Ishikawa (cell line): ENCODE measurements around the gene COASY.
A peak's percentile ranks its signal among the peaks of the same experiment; 100 is the strongest.

Experiments
- CEBPB ChIP-seq: IDR thresholded peaks from 2 replicates; pipeline ENCODE4 v1.6.1; 2012
- CREB1 ChIP-seq: IDR thresholded peaks from 2 replicates; pipeline ENCODE4 v1.6.1; 2012; ENCODE audit warnings: low read depth
- EGR1 ChIP-seq: IDR thresholded peaks from 2 replicates; pipeline ENCODE4 v1.6.1; 2012
- EP300 ChIP-seq: IDR thresholded peaks from 2 replicates; pipeline ENCODE4 v1.6.1; 2012; ENCODE audit warnings: borderline replicate concordance
- FOXM1 ChIP-seq: IDR thresholded peaks from 2 replicates; pipeline ENCODE4 v1.6.1; 2012; ENCODE audit warnings: low read depth, borderline replicate concordance
- NFIC ChIP-seq: IDR thresholded peaks from 2 replicates; pipeline ENCODE4 v1.6.1; 2012
- RAD21 ChIP-seq: IDR thresholded peaks from 2 replicates; pipeline ENCODE4 v1.6.1; 2012; ENCODE audit warnings: low read depth
- TAF1 ChIP-seq: IDR thresholded peaks from 2 replicates; pipeline ENCODE4 v1.6.1; 2012; ENCODE audit warnings: low read depth, mild to moderate bottlenecking
- TCF12 ChIP-seq: IDR thresholded peaks from 2 replicates; pipeline ENCODE4 v1.6.1; 2012; ENCODE audit warnings: low read depth
- TEAD4 ChIP-seq: IDR thresholded peaks from 2 replicates; pipeline ENCODE4 v1.6.1; 2012
- USF1 ChIP-seq: IDR thresholded peaks from 2 replicates; pipeline ENCODE4 v1.6.1; 2012
- YY1 ChIP-seq: IDR thresholded peaks from 2 replicates; pipeline ENCODE4 v1.6.1; 2012; ENCODE audit warnings: low read depth
- ZBTB7A ChIP-seq: IDR thresholded peaks from 2 replicates; pipeline ENCODE4 v1.6.1; 2012; ENCODE audit warnings: low read depth
- TF ChIP-seq, protein P1 (sequence below): IDR thresholded peaks from 2 replicates; pipeline ENCODE4 v1.6.1; 2012; ENCODE audit warnings: low read depth, mild to moderate bottlenecking
- TF ChIP-seq, protein P2 (sequence below): IDR thresholded peaks from 2 replicates; pipeline ENCODE4 v1.6.1; 2012

Gene COASY

DNA sequence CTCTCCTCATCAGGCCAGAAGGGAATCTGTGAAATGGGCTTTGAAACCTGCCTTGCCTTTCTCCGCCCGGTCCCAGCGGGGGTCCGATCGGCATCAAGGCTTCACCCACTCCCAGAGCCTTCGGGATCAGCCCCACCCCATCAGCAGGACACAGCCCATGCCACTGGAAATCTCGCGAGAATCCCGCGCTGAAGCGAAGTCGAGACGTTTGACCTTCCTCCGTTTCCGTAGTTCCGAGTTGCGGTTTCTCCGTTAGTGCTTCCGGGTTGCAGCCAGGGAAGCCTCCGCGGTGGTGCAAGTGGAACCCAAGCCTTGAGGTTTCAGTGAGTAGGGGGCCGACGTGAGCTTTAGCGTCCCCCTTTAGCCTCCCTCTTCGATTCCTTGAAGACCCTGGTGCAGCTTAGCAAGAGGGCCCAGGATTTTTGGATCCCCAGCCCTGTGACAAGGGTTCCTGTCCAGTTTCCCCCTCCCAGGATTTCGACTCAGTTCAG is at the start of gene COASY:
COASY (plus strand) TSS at position 252 of the 491 bp plus-strand sequence. CDS start 475 bp downstream, outside the sequence.
- TF ChIP-seq, protein P1, sequence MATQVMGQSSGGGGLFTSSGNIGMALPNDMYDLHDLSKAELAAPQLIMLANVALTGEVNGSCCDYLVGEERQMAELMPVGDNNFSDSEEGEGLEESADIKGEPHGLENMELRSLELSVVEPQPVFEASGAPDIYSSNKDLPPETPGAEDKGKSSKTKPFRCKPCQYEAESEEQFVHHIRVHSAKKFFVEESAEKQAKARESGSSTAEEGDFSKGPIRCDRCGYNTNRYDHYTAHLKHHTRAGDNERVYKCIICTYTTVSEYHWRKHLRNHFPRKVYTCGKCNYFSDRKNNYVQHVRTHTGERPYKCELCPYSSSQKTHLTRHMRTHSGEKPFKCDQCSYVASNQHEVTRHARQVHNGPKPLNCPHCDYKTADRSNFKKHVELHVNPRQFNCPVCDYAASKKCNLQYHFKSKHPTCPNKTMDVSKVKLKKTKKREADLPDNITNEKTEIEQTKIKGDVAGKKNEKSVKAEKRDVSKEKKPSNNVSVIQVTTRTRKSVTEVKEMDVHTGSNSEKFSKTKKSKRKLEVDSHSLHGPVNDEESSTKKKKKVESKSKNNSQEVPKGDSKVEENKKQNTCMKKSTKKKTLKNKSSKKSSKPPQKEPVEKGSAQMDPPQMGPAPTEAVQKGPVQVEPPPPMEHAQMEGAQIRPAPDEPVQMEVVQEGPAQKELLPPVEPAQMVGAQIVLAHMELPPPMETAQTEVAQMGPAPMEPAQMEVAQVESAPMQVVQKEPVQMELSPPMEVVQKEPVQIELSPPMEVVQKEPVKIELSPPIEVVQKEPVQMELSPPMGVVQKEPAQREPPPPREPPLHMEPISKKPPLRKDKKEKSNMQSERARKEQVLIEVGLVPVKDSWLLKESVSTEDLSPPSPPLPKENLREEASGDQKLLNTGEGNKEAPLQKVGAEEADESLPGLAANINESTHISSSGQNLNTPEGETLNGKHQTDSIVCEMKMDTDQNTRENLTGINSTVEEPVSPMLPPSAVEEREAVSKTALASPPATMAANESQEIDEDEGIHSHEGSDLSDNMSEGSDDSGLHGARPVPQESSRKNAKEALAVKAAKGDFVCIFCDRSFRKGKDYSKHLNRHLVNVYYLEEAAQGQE, result no peak
- 0 out of 2 replicates have a peak, but pooled peaks have one; percentile 36 for TF ChIP-seq CEBPB
- TF ChIP-seq TEAD4, result peak; percentile 42; the same call in 1 of the 2 replicates
- TF ChIP-seq ZBTB7A, result no peak
- TF ChIP-seq, protein P2, sequence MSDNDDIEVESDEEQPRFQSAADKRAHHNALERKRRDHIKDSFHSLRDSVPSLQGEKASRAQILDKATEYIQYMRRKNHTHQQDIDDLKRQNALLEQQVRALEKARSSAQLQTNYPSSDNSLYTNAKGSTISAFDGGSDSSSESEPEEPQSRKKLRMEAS, result peak; percentile 88
- peak; percentile 74; the same call in 1 of the 2 replicates for TF ChIP-seq TAF1
- no peak for TF ChIP-seq NFIC
- peak; percentile 62 for TF ChIP-seq YY1
- TF ChIP-seq TCF12, result peak; percentile 51; the same call in 1 of the 2 replicates
- no peak for TF ChIP-seq EGR1
- TF ChIP-seq USF1, result 0 out of 2 replicates have a peak, but pooled peaks have one; percentile 20

GRCh38 chr17:42512246-42512645 is 49.7 kb upstream of the COASY start:
- TF ChIP-seq, protein P1, result no peak
- TF ChIP-seq FOXM1 (no peak), NFIC (no peak), EP300 (no peak), TCF12 (no peak), CEBPB (no peak), ZBTB7A (no peak), USF1 (no peak), CREB1 (no peak), EGR1 (no peak), RAD21 (no peak), TEAD4 (no peak), TAF1 (no peak), YY1 (no peak)
- TF ChIP-seq, protein P2, result no peak

GRCh38 chr17:42512733-42513251 is 49.2 kb upstream of the COASY start:
- TF ChIP-seq FOXM1 (no peak), ZBTB7A (no peak), EP300 (no peak), RAD21 (no peak), EGR1 (no peak), NFIC (no peak), USF1 (no peak), YY1 (no peak), TCF12 (no peak)
- TF ChIP-seq, protein P1, result no peak

DNA sequence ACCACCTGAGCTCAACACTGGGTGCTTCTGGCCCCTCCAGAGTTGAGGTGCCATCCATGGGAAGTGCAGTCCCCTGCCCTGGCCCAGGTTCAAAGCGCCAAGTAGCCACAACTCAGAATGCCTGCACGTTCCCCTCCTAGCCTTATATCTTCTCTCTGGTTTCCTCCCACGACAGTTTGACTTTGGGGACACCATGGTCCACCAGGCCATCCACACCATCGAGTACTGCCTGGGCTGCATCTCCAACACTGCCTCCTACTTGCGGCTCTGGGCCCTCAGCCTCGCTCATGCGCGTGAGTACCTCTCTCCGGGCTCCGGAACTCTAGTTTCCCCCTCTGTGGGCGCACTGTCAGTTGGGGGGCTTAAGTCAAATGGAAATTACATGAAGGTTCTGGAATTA is 48.3 kb upstream of the COASY start:
- TF ChIP-seq NFIC (no peak), ZBTB7A (no peak), RAD21 (no peak), YY1 (no peak), EGR1 (no peak), CREB1 (no peak)
- TF ChIP-seq, protein P2, result no peak
- TF ChIP-seq, protein P1, result no peak
